Measurements from ENCODE around the gene SYNRG. TPM values are rescaled to one million over a fixed set of nuclear protein-coding genes. Genes with fewer than 3 reads are reported as not detected.
A peak's percentile ranks its signal among the peaks of the same experiment; 100 is the strongest.

Gene SYNRG
- total RNA-seq, 1 donor from 2014 or later = 49.6 TPM

- DNase-seq (ENCODE audit: low spot score) = no peak
- intact Hi-C loops (cut with DNase I) = no loop called here
- peak; percentile 41 for ATAC-seq
These were observed 658 bp downstream of the SYNRG start for GRCh38 chr17:37608351-37609169.

- no peak for ATAC-seq
- DNase-seq (ENCODE audit: low spot score) = no peak
- intact Hi-C loops (cut with DNase I) = no loop called here
These were observed 1.4 kb downstream of the SYNRG start for GRCh38 chr17:37607637-37608331.

DNA sequence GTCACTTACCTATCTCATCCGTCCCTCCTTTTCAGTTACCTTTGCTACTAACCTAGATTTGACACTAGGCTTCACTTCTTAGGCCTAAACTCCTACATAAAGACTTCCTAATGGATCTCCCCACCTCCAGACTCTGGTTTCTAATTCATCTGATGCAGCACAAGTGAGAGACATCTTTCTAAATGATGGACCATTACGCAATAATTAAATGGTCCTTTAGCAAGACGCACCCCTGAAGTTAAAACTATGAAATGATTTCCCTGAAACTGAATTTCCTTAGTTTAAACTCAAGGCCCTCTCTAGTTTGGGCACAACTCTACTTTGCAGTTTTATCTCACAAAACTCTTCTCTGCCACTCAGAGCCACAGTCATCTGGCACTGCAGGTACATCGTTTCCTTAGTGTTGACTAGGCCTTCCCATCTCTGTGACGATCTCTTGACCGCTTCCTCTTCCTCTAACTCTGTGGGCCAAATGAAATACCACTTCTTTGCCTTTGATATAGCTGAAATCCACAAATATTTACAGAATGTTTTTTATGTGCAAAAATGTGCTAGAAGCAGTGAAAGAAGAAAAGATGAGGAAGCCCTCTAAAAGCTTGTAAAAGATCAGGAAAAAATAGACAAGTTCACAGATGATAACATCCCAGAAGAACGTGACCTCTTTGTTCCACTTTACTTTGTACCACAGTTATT is 3.3 kb downstream of the SYNRG start:
- no peak for DNase-seq (ENCODE audit: low spot score)
- ATAC-seq = no peak
- intact Hi-C loops (cut with DNase I) = no loop called here

- DNase-seq (ENCODE audit: low spot score) = no peak
- intact Hi-C loops (cut with DNase I) = no loop called here
These were observed 4.1 kb downstream of the SYNRG start for GRCh38 chr17:37605081-37605480.

GRCh38 chr17:37604556-37604955 is 4.7 kb downstream of the SYNRG start:
- DNase-seq (ENCODE audit: low spot score) (no peak), ATAC-seq (no peak)
- intact Hi-C loops (cut with DNase I) = no loop called here

More at GRCh38 chr17:37605081-37605480, 4.1 kb downstream of the SYNRG start:
- no peak for ATAC-seq

- ATAC-seq (no peak), DNase-seq (ENCODE audit: low spot score) (no peak)
- intact Hi-C loops (cut with DNase I) = no loop called here
These were observed 11.1 kb downstream of the SYNRG start for GRCh38 chr17:37598145-37598544.

GRCh38 chr17:37592291-37592690 is 16.9 kb downstream of the SYNRG start:
- ATAC-seq (no peak), DNase-seq (ENCODE audit: low spot score) (no peak)

DNA sequence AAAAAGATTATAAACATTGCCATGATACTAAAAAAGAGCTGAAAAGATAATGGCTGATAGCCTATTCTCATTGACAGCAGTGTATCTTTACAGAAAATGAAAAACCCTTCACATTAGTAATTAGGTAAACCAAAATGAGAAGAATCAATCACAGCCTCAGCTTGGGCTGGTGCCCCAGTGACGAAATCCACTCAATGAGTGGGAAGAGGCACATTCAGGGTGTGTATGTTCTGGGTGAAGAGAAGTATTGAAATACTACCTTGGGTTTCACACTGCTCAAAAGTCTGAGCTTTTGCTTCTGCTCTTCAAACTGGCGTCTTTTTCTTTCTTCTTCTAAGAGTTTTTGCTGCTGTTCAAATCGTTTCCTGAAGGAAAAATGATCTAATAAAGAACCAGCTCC is 24.2 kb downstream of the SYNRG start:
- DNase-seq (ENCODE audit: low spot score) (no peak), ATAC-seq (no peak)
- intact Hi-C loops (cut with DNase I) = no loop called here

More at GRCh38 chr17:37592291-37592690, 16.9 kb downstream of the SYNRG start:
- intact Hi-C loops (cut with DNase I) = no loop called here

GRCh38 chr17:37576281-37576680 is 32.9 kb downstream of the SYNRG start:
- intact Hi-C loops (cut with DNase I) = no loop called here

GRCh38 chr17:37574427-37574826 is 34.8 kb downstream of the SYNRG start:
- intact Hi-C loops (cut with DNase I) = no loop called here
- ATAC-seq (no peak), DNase-seq (ENCODE audit: low spot score) (no peak)

More at GRCh38 chr17:37576281-37576680, 32.9 kb downstream of the SYNRG start:
- DNase-seq (ENCODE audit: low spot score) (no peak), ATAC-seq (no peak)

GRCh38 chr17:37571674-37572073 is 37.5 kb downstream of the SYNRG start:
- ATAC-seq (no peak), DNase-seq (ENCODE audit: low spot score) (no peak)
- intact Hi-C loops (cut with DNase I) = no loop called here

DNA sequence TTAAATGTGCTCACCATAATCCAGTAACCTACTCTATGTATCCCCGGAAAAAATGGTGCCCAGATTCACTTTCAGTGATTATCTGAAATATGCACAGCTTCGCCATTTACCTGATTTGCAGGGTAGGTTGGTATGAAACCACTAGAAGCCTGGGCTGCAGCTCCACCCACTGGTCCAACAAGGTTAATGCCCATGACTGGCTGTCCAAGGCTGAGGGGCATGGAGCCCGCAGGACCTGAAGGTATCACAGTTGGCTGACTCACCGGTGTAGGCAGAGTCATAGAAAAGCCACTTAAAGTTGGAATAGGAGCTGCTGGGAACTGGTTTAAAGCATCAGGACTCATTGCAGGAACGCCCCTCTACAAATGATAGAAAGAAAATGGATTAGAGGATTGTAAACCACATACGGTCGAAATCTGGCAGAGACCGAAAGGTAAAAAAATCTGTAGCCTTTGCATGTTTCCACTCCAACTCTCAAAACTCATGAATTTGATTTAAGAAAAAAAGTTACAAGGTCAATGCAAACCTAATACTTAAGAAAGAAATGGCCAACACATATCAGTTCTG is 38.6 kb downstream of the SYNRG start:
- no peak for ATAC-seq
- intact Hi-C loops (cut with DNase I) = no loop called here
- DNase-seq (ENCODE audit: low spot score) = no peak

- DNase-seq (ENCODE audit: low spot score) (no peak), ATAC-seq (no peak)
- intact Hi-C loops (cut with DNase I) = no loop called here
These were observed 40.7 kb downstream of the SYNRG start for GRCh38 chr17:37568350-37569053.

DNA sequence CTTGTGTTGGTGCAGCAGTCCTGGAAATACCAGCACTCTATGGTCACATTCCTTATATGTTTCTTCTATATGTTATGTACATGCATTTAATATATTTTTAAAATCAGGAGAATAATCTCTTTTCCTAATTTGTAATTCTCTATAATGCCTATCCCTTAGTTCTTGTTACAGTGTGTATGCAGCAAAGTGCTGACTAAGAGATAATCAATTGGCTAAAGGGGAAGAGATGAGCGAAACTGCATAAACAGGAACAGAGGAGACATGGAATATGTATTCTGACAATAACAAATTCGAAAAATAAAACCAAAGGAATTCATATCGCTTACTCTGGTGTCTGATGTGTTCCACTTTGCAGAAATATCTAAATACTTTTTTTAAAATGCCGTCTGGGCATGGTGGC is 41.7 kb downstream of the SYNRG start:
- ATAC-seq = no peak
- intact Hi-C loops (cut with DNase I) = no loop called here

DNA sequence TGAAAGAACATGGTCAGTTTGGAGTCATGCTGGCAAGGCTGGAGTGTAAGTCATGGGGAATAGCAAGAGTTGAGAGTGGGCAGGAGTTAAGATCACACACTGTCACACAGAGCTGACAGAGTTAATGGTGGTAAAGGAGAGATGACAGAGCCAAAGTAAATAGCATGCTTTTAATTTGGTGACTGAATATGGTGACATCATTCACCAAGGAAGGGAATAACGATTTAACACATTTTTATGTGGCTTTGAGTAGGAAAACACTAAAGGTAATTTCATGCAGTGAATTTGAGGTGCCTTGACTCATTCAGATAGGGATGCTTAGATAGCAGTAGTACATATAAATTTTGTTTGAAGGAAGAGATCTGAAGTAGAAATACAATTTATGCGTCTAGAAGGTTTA is 42.1 kb downstream of the SYNRG start:
- no peak for ATAC-seq
- DNase-seq (ENCODE audit: low spot score) = no peak
- intact Hi-C loops (cut with DNase I) = no loop called here

More for the DNA sequence above, 41.7 kb downstream of the SYNRG start:
- no peak for DNase-seq (ENCODE audit: low spot score)

GRCh38 chr17:37564252-37564651 is 45.0 kb downstream of the SYNRG start:
- ATAC-seq (no peak), DNase-seq (ENCODE audit: low spot score) (no peak)
- intact Hi-C loops (cut with DNase I) = no loop called here

- ATAC-seq (no peak), DNase-seq (ENCODE audit: low spot score) (no peak)
- intact Hi-C loops (cut with DNase I) = no loop called here
These were observed 47.0 kb downstream of the SYNRG start for GRCh38 chr17:37562016-37562745.

GRCh38 chr17:37558299-37558698 is 50.9 kb downstream of the SYNRG start:
- DNase-seq (ENCODE audit: low spot score) (no peak), ATAC-seq (no peak)
- intact Hi-C loops (cut with DNase I) = no loop called here

Measured in sciatic nerve (tissue), 2 donors.